Karpas-422 (cell line): ENCODE results near the gene TMX1. TPM values are rescaled to one million over a fixed set of nuclear protein-coding genes. Genes with fewer than 3 reads are reported as not detected.
A peak's percentile ranks its signal among the peaks of the same experiment; 100 is the strongest.

ENCODE experiments used
- DNase-seq: peaks from one replicate; pipeline ENCODE4 v3.0.0-alpha.2; 2015
- H2AFZ ChIP-seq: fragments of 200-600 bp; sonication (generic); 2 replicates; pipeline ENCODE4 v1.6.1; 2014; ENCODE audit warnings: antibody characterized with exemption, low read length, mixed read lengths
- H3K27ac ChIP-seq: fragments of 200-600 bp; sonication (generic); 2 replicates; pipeline ENCODE4 v1.5.1; 2014; ENCODE audit warnings: mild to moderate bottlenecking, low read length, moderate library complexity
- H3K27me3 ChIP-seq: fragments of 200-600 bp; sonication (generic); 2 replicates; pipeline ENCODE4 v1.6.1; 2014; ENCODE audit warnings: low read length, mixed read lengths
- H3K36me3 ChIP-seq: fragments of 200-600 bp; sonication (generic); 2 replicates; pipeline ENCODE4 v1.6.1; 2014; ENCODE audit warnings: low read length, mixed read lengths; ENCODE audit not compliant: insufficient read depth
- H3K4me1 ChIP-seq: fragments of 200-600 bp; sonication (generic); 2 replicates; pipeline ENCODE4 v1.6.1; 2014; ENCODE audit warnings: mild to moderate bottlenecking, low read length, mixed read lengths
- H3K4me2 ChIP-seq: fragments of 200-600 bp; sonication (generic); 2 replicates; pipeline ENCODE4 v1.6.1; 2014; ENCODE audit warnings: low read length, low read depth, mild to moderate bottlenecking; ENCODE audit not compliant: poor library complexity, severe bottlenecking
- H3K4me3 ChIP-seq: fragments of 200-600 bp; sonication (generic); 2 replicates; pipeline ENCODE4 v1.5.1; 2014; ENCODE audit warnings: mild to moderate bottlenecking, antibody characterized with exemption, low read length, mixed read lengths
- H3K79me2 ChIP-seq: fragments of 200-600 bp; sonication (generic); 2 replicates; pipeline ENCODE4 v1.6.1; 2014; ENCODE audit warnings: mild to moderate bottlenecking, low read length, mixed read lengths
- H3K9ac ChIP-seq: fragments of 200-600 bp; sonication (generic); 2 replicates; pipeline ENCODE4 v1.6.0; 2014; ENCODE audit warnings: low read length
- H3K9me2 ChIP-seq: fragments of 200-600 bp; sonication (generic), shearing (Covaris generic); replicated peaks from 2 replicates; pipeline ENCODE4 v1.6.0; 2014; ENCODE audit warnings: mild to moderate bottlenecking, low read length, moderate library complexity; ENCODE audit not compliant: insufficient read depth
- H3K9me3 ChIP-seq: fragments of 300-700, 200-600 bp; sonication (generic); 2 replicates; pipeline ENCODE4 v1.6.1; 2014; ENCODE audit warnings: low read length, mixed read lengths
- H4K20me1 ChIP-seq: fragments of 200-600 bp; sonication (generic); 2 replicates; pipeline ENCODE4 v1.6.1; 2014; ENCODE audit warnings: mild to moderate bottlenecking, antibody characterized with exemption, low read length, low read depth; ENCODE audit not compliant: insufficient read depth
- total RNA-seq: library from RNA; depleted of rRNA; stranded (reverse); fragments of >200 nt; shearing (Covaris generic); gene quantifications from 2 replicates; pipeline ENCODE4 v1.2.3, GENCODE V29; 2014; ENCODE audit warnings: low replicate concordance

TMX1 gene
- total RNA-seq, 1 experiment from 2014 or later: 70.5 TPM

- Histone ChIP-seq H3K9ac (no peak overlapping the region), H2AFZ (no peak overlapping the region), H3K4me3 (no peak overlapping the region), H3K4me2 (no peak overlapping the region), H3K79me2 (no peaks in the 10 kb centered on the region), H3K36me3 (no peaks in the 10 kb centered on the region), H4K20me1 (no peaks in the 10 kb centered on the region; the same call in 1 of the 2 replicates), H3K9me3 (no peaks in the 10 kb centered on the region), H3K4me1 (no peaks in the 10 kb centered on the region), H3K9me2 (no peaks in the 10 kb centered on the region), H3K27ac (no peak overlapping the region), H3K27me3 (no peaks in the 10 kb centered on the region; the same call in 1 of the 2 replicates)
- DNase-seq: no peak
These were observed 11.7 kb upstream of the TMX1 start for GRCh38 chr14:51228391-51228790.

DNA sequence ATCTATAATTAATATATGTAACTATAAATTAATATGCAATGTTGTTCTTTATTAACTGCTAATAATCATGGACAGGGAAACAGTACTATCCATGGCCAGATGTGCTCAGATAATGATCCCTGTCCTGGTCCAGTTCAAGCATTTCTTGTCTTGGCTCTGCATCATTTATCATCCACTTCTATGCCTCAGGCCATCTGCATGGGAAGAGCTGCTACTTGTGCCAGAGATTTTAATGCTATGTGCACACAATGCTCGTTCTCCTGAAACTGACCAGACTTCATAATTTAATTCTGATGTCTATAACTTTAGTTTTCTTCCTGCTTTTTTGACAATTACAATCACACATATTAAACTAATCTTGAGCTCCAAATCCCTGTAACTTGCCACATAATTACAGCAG, 11.2 kb upstream of the TMX1 start:
- H3K4me3 ChIP-seq: no peak overlapping the region
- no peak overlapping the region for H3K27ac ChIP-seq
- H3K79me2 ChIP-seq: no peaks in the 10 kb centered on the region
- no peak overlapping the region for H3K4me2 ChIP-seq
- H2AFZ ChIP-seq: no peak overlapping the region
- no peaks in the 10 kb centered on the region for H3K36me3 ChIP-seq
- no peaks in the 10 kb centered on the region for H3K4me1 ChIP-seq
- DNase-seq: no peak
- H3K9me2 ChIP-seq: no peaks in the 10 kb centered on the region
- no peaks in the 10 kb centered on the region; the same call in 1 of the 2 replicates for H4K20me1 ChIP-seq
- H3K27me3 ChIP-seq: no peaks in the 10 kb centered on the region; the same call in 1 of the 2 replicates
- H3K9me3 ChIP-seq: no peaks in the 10 kb centered on the region
- H3K9ac ChIP-seq: no peak overlapping the region

DNA sequence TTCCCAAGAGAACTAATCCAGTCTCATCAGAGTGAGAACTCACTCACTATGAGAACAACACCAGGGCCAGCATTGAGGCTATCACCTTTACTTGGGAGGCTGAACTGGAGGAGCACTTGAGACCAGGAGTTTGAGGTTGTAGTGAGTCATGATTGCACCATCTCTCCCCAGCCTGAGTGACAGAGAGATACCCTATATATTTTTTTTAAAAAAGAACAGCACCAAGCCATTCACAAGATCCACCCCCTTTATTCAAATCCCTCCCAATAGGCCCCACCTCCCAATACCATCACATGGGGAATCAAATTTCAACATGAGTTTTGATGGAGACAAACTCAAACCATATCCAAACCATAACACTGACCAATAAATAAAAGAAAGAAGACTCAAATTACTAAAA, 3.7 kb upstream of the TMX1 start:
- H3K27ac ChIP-seq: no peak overlapping the region
- H3K79me2 ChIP-seq: peaks cover 15% of the 10 kb centered on the region
- H2AFZ ChIP-seq: no peak overlapping the region
- H3K4me2 ChIP-seq: no peak overlapping the region
- H4K20me1 ChIP-seq: 0 out of 2 replicates have a peak, but pooled peaks cover under 1% of the 10 kb centered on the region
- H3K36me3 ChIP-seq: no peaks in the 10 kb centered on the region
- H3K9me3 ChIP-seq: no peaks in the 10 kb centered on the region
- peaks cover 8% of the 10 kb centered on the region for H3K4me1 ChIP-seq
- peak; percentile 53 for DNase-seq
- H3K4me3 ChIP-seq: no peak overlapping the region
- no peaks in the 10 kb centered on the region for H3K9me2 ChIP-seq
- H3K9ac ChIP-seq: no peak overlapping the region
- H3K27me3 ChIP-seq: no peaks in the 10 kb centered on the region; the same call in 1 of the 2 replicates

DNA sequence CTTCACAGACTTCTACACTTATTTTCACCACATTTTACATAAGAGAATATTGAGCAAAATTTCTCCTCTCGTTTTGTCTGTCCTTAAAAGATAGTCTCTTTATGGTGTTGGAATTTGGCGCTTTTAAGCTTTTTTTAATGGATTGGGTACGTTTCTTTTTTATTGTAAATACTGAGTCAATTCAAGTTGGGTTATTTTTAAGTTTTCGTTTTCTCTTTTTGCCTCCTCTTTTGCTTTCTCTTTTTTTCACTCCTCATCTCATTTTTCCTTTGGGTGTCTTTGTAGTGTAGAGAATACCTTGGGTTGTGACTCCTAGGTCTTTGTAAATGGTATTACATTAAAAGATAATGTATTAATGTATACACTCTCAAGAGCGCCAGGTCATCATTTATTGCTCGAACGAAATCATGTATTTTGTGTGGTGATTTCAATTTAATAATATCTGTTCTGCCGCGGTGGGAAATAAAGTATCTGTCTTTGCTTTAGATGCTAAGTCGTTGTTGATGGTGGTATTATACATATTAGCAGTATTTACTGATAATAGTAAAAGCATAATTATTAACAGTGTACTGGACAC, 845 bp downstream of the TMX1 start:
- Histone ChIP-seq H3K4me1 (peaks cover 40% of the 10 kb centered on the region), H3K27me3 (no peaks in the 10 kb centered on the region), H2AFZ (peak overlapping the region; percentile 99), H3K79me2 (peaks cover 61% of the 10 kb centered on the region), H3K36me3 (peaks cover 23% of the 10 kb centered on the region), H3K9me3 (no peaks in the 10 kb centered on the region), H3K4me3 (peak overlapping the region; percentile 95), H3K9ac (peak overlapping the region; percentile 95), H3K9me2 (no peaks in the 10 kb centered on the region), H4K20me1 (peaks cover 31% of the 10 kb centered on the region; the same call in 1 of the 2 replicates), H3K27ac (peak overlapping the region; percentile 64), H3K4me2 (peak overlapping the region; percentile 96)
- DNase-seq: no peak

- H3K4me1 ChIP-seq: peaks cover 44% of the 10 kb centered on the region
- peak; percentile 60 for DNase-seq
- peaks cover 33% of the 10 kb centered on the region; the same call in 1 of the 2 replicates for H4K20me1 ChIP-seq
- H3K27ac ChIP-seq: peak overlapping the region; percentile 70
- no peaks in the 10 kb centered on the region for H3K9me2 ChIP-seq
- H3K9ac ChIP-seq: peak overlapping the region; percentile 95
- H3K4me2 ChIP-seq: peak overlapping the region; percentile 96
- no peak overlapping the region for H2AFZ ChIP-seq
- peaks cover 78% of the 10 kb centered on the region for H3K79me2 ChIP-seq
- peak overlapping the region; percentile 95 for H3K4me3 ChIP-seq
- no peaks in the 10 kb centered on the region for H3K9me3 ChIP-seq
- H3K27me3 ChIP-seq: no peaks in the 10 kb centered on the region
- H3K36me3 ChIP-seq: peaks cover 39% of the 10 kb centered on the region
These were observed 2.8 kb downstream of the TMX1 start for GRCh38 chr14:51242545-51243490.

DNA sequence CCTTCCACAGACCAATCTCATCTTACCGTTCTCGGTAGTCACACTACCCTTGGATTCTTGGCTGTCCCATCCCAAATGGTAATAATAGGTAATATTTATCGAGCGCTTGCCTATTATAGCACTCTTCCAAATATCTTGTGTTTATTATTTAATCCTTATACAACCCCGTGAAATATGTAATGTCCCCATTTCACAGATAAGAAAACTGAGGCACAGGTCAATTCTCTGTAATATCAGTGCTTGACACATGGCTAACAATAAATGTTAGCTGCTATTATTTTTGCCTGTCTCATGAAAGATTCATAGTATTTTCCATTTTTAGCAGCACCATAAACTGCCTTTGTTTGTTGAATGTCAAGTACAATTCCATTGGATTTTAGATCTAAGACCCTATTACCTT, 4.5 kb downstream of the TMX1 start:
- no peak overlapping the region for H3K4me3 ChIP-seq
- peaks cover 47% of the 10 kb centered on the region for H3K4me1 ChIP-seq
- peaks cover 94% of the 10 kb centered on the region for H3K79me2 ChIP-seq
- no peak overlapping the region for H3K9ac ChIP-seq
- H3K9me3 ChIP-seq: no peaks in the 10 kb centered on the region
- H2AFZ ChIP-seq: no peak overlapping the region
- H3K27ac ChIP-seq: no peak overlapping the region
- no peak overlapping the region for H3K4me2 ChIP-seq
- H4K20me1 ChIP-seq: peaks cover 34% of the 10 kb centered on the region; the same call in 1 of the 2 replicates
- peaks cover 56% of the 10 kb centered on the region for H3K36me3 ChIP-seq
- no peaks in the 10 kb centered on the region for H3K27me3 ChIP-seq
- no peak for DNase-seq
- no peaks in the 10 kb centered on the region for H3K9me2 ChIP-seq

DNA sequence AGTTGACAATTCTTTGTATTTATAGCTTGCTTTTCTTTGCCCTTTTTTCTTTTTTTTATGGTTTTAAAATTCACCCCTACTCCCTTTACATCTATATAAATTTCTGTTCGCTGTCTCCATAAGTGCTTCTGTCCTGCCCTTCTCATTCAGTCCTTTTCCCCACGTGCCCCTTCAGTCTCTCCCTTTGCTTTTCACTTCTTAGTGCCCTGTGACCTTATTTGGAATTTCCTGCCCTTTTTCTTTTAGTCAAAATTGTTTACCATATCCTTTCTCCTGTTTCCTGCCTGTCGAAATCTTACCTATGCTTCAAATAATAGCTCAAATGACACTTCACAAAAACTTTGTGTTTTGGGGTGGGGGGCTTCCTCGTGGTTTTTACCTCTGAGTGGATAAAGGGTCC, 6.0 kb downstream of the TMX1 start:
- H3K79me2 ChIP-seq: peaks cover 93% of the 10 kb centered on the region

More for the DNA sequence above, 6.0 kb downstream of the TMX1 start:
- Histone ChIP-seq H3K9me3 (no peaks in the 10 kb centered on the region), H3K36me3 (peaks cover 69% of the 10 kb centered on the region), H3K4me1 (peaks cover 45% of the 10 kb centered on the region), H3K4me2 (no peak overlapping the region), H3K27me3 (no peaks in the 10 kb centered on the region), H3K9ac (no peak overlapping the region), H3K9me2 (no peaks in the 10 kb centered on the region), H4K20me1 (peaks cover 34% of the 10 kb centered on the region; the same call in 1 of the 2 replicates), H2AFZ (no peak overlapping the region), H3K4me3 (no peak overlapping the region), H3K27ac (no peak overlapping the region)
- no peak for DNase-seq
